HCT116 (cell line): ENCODE results near the gene COL5A3. TPM values are rescaled to one million over a fixed set of nuclear protein-coding genes. Genes with fewer than 3 reads are reported as not detected.

Experiments used
- ATAC-seq: fragments of 200-7000 bp; cut with Tn5 transposase; 2 replicates; pipeline ENCODE4 v1.9.1; 2020; ENCODE audit warnings: mild to moderate bottlenecking, moderate library complexity
- BruUV-seq: library from RNA; stranded (reverse); fragments of 400-500 nt; replicated peaks from 2 replicates; lab custom pipeline; 2021; lab: Mats Ljungman, UMichigan
- CTCF ChIA-PET: fragments of 300-600 bp; sonication (Branson Sonifier 250); formaldehyde crosslinking; loops from one replicate; lab custom pipeline; 2021; ENCODE audit warnings: antibody characterized with exemption; lab: Charles Lee
- POLR2A ChIA-PET: fragments of 300-600, 350-600 bp; sonication (Branson Sonifier 250); formaldehyde crosslinking; loops from one replicate; lab custom pipeline; 2021; ENCODE audit warnings: antibody characterized with exemption; lab: Charles Lee
- RAD21 ChIA-PET, 2 experiments: fragments of 300-600 bp; sonication (Branson Sonifier 250); formaldehyde crosslinking; loops; one replicate each; lab custom pipeline; 2023; ENCODE audit warnings: low total read pairs in 2 of 2; ENCODE audit not compliant: uncharacterized antibody in 2 of 2, unreplicated experiment in 2 of 2, low non-redundant PET in 1 of 2; lab: Charles Lee
- DNase-seq: peaks from one replicate; pipeline ENCODE4 v3.0.0-alpha.2; 2010; ENCODE audit warnings: low read depth, low spot score
- H2AFZ ChIP-seq: fragments of 200-600 bp; shearing (Covaris generic), sonication (generic); 2 replicates; pipeline ENCODE4 v1.6.1; 2017; ENCODE audit warnings: low read depth, mixed run types, mixed read lengths, antibody characterized with exemption, low read length; ENCODE audit not compliant: poor library complexity, severe bottlenecking
- H3K27ac ChIP-seq: 2 replicates; pipeline ENCODE4 v1.5.1; 2012; ENCODE audit warnings: low read depth, low read length
- H3K27me3 ChIP-seq: fragments of 200-600 bp; sonication (generic); 2 replicates; pipeline ENCODE4 v1.6.1; 2016; ENCODE audit warnings: mixed run types, low read length, mixed read lengths; ENCODE audit not compliant: insufficient read depth
- H3K36me3 ChIP-seq, 2 experiments: fragments of 200-500 bp in 1 of 2; fragments of 200-600 bp in 1 of 2; sonication (Bioruptor generic) in 1 of 2; sonication (generic) in 1 of 2; 2 replicates each; pipeline versions ENCODE4 v1.5.1 to v1.6.1; 2014 to 2016; ENCODE audit warnings: low read length in 2 of 2, inconsistent platforms in 1 of 2, mixed read lengths in 1 of 2, mixed run types in 1 of 2; ENCODE audit not compliant: insufficient read depth in 2 of 2, control insufficient read depth in 1 of 2
- H3K4me1 ChIP-seq, 2 experiments: fragments of 200-600 bp in 1 of 2; sonication (generic) in 1 of 2; 2 replicates each; pipeline versions ENCODE4 v1.5.1 to v1.6.1; 2012 to 2017; ENCODE audit warnings: low read length in 2 of 2, inconsistent platforms in 1 of 2, mild to moderate bottlenecking in 1 of 2, mixed read lengths in 1 of 2, mixed run types in 1 of 2, moderate library complexity in 1 of 2; ENCODE audit not compliant: insufficient read depth in 2 of 2, control insufficient read depth in 1 of 2
- H3K4me2 ChIP-seq: fragments of 200-600 bp; sonication (generic); 2 replicates; pipeline ENCODE4 v1.6.1; 2017; ENCODE audit warnings: mixed run types, low read length, mixed read lengths
- H3K4me3 ChIP-seq, 2 experiments: fragments of 200-600 bp in 1 of 2; sonication (generic) in 1 of 2; replicated peaks in 1 of 2; 2 replicates each; pipeline ENCODE4 v1.5.1; 2011 to 2016; ENCODE audit warnings: low read length in 2 of 2, control low read depth in 1 of 2, low read depth in 1 of 2, mild to moderate bottlenecking in 1 of 2, mixed read lengths in 1 of 2, mixed run types in 1 of 2
- H3K79me2 ChIP-seq: fragments of 200-600 bp; sonication (generic); 2 replicates; pipeline ENCODE4 v1.6.1; 2017; ENCODE audit warnings: mild to moderate bottlenecking, mixed run types, low read length, moderate library complexity, mixed read lengths; ENCODE audit not compliant: insufficient read depth
- H3K9ac ChIP-seq: fragments of 200-600 bp; sonication (generic); 2 replicates; pipeline ENCODE4 v1.6.1; 2016; ENCODE audit warnings: low read length, mixed read lengths
- H3K9me2 ChIP-seq: fragments of 200-600 bp; sonication (generic), shearing (Covaris generic); 2 replicates; pipeline ENCODE4 v1.6.1; 2017; ENCODE audit warnings: mixed run types, mild to moderate bottlenecking, moderate library complexity; ENCODE audit not compliant: insufficient read depth
- H3K9me3 ChIP-seq, 2 experiments: fragments of 200-500 bp in 1 of 2; fragments of 200-600 bp in 1 of 2; sonication (Bioruptor generic) in 1 of 2; sonication (generic) in 1 of 2; 2 replicates each; pipeline ENCODE4 v1.6.1; 2014 to 2017; ENCODE audit warnings: low read length in 2 of 2, mixed read lengths in 2 of 2, inconsistent platforms in 1 of 2, low read depth in 1 of 2, mild to moderate bottlenecking in 1 of 2, mixed run types in 1 of 2, moderate library complexity in 1 of 2; ENCODE audit not compliant: control insufficient read depth in 1 of 2, insufficient read depth in 1 of 2
- H4K20me1 ChIP-seq: fragments of 200-600 bp; sonication (generic), shearing (Covaris generic); 2 replicates; pipeline ENCODE4 v1.6.1; 2017; ENCODE audit warnings: mixed run types, mild to moderate bottlenecking, moderate library complexity; ENCODE audit not compliant: insufficient read depth
- ATF3 ChIP-seq: IDR thresholded peaks from 2 replicates; pipeline ENCODE4 v1.6.1; 2012
- CEBPB ChIP-seq: IDR thresholded peaks from 2 replicates; pipeline ENCODE4 v1.6.1; 2012; ENCODE audit warnings: low read depth
- CTCF ChIP-seq, 3 experiments: fragments of 200-600 bp in 1 of 3; sonication (generic) in 1 of 3; IDR thresholded peaks in 2 of 3; conservative IDR thresholded peaks in 1 of 3; 2 replicates each; pipeline ENCODE4 v1.5.1; 2012 to 2017; ENCODE audit warnings: low read depth in 2 of 3, low read length in 2 of 3, antibody characterized with exemption in 1 of 3, borderline replicate concordance in 1 of 3, control low read depth in 1 of 3, mild to moderate bottlenecking in 1 of 3, mixed read lengths in 1 of 3, mixed run types in 1 of 3, moderate library complexity in 1 of 3; ENCODE audit not compliant: insufficient read depth in 1 of 3
- ELF1 ChIP-seq: IDR thresholded peaks from 2 replicates; pipeline ENCODE4 v1.6.1; 2012; ENCODE audit warnings: low read depth, borderline replicate concordance
- EZH2 ChIP-seq: fragments of 200-600 bp; sonication (generic); IDR thresholded peaks from 2 replicates; pipeline ENCODE4 v1.6.1; 2017; ENCODE audit warnings: antibody characterized with exemption, mixed run types
- EZH2phosphoT487 ChIP-seq: fragments of 200-600 bp; IDR thresholded peaks from 2 replicates; pipeline ENCODE4 v1.6.1; 2018; ENCODE audit warnings: antibody characterized with exemption, borderline replicate concordance
- FOSL1 ChIP-seq: IDR thresholded peaks from 2 replicates; pipeline ENCODE4 v1.6.1; 2012; ENCODE audit warnings: low read depth
- JUND ChIP-seq: IDR thresholded peaks from 2 replicates; pipeline ENCODE4 v1.6.1; 2012
- MAX ChIP-seq: IDR thresholded peaks from 2 replicates; pipeline ENCODE4 v1.6.1; 2012
- POLR2AphosphoS5 ChIP-seq: IDR thresholded peaks from 2 replicates; pipeline ENCODE4 v1.6.1; 2011; ENCODE audit warnings: mild to moderate bottlenecking, low read depth, low read length, moderate library complexity
- REST ChIP-seq: IDR thresholded peaks from 2 replicates; pipeline ENCODE4 v1.6.1; 2012; ENCODE audit warnings: low read depth
- SIN3A ChIP-seq: IDR thresholded peaks from 2 replicates; pipeline ENCODE4 v1.6.1; 2012; ENCODE audit warnings: low read depth
- SRF ChIP-seq: IDR thresholded peaks from 2 replicates; pipeline ENCODE4 v1.6.1; 2012; ENCODE audit warnings: low read depth
- YY1 ChIP-seq: IDR thresholded peaks from 2 replicates; pipeline ENCODE4 v1.6.1; 2011; ENCODE audit warnings: low read length, low read depth, moderate library complexity, mild to moderate bottlenecking; ENCODE audit not compliant: insufficient replicate concordance; ENCODE audit errors: extremely low read depth
- intact Hi-C: fragments of 100-400 bp; cut with micrococcal nuclease; formaldehyde crosslinking; loops from 2 replicates; pipeline ENCODE4 v1.10.0; 2022
- total RNA-seq: library from RNA; stranded (reverse); gene quantifications from one replicate; pipeline ENCODE4 v1.2.1, GENCODE V29; 2021; ENCODE audit not compliant: unreplicated experiment

COL5A3 gene
- total RNA-seq, 1 experiment from 2014 or later = 0.15 TPM

GRCh38 chr19:9914315-9915207 is 95.7 kb downstream of the COL5A3 start (continued):
- TF ChIP-seq REST = no peak
- TF ChIP-seq SRF = no peak
- TF ChIP-seq JUND = no peak; the same call in 1 of the 2 replicates
- no peak for TF ChIP-seq ELF1
- TF ChIP-seq FOSL1 = 0 out of 2 replicates have a peak, but pooled peaks have one; percentile 24
- peak; percentile 57 to 86 (median 63) for TF ChIP-seq CTCF (IDR thresholded peaks at IDR 0.05 in 2 of 3, conservative IDR thresholded peaks at IDR 0.05 in 1 of 3; ENCODE audit: borderline replicate concordance in 1 of 3, insufficient read depth in 1 of 3, low read depth in 2 of 3, low read length in 2 of 3)

GRCh38 chr19:9914001-9914314 is 96.3 kb downstream of the COL5A3 start:
- POLR2A ChIA-PET = no interaction called here
- Histone ChIP-seq H3K4me1 (peaks cover 8 to 20% of the 10 kb centered on the region in 2 experiments; a peak in 3 of 4 replicates), H3K27ac (peak overlapping the region; percentile 69), H3K79me2 (no peaks in the 10 kb centered on the region), H4K20me1 (no peaks in the 10 kb centered on the region), H3K27me3 (no peaks in the 10 kb centered on the region), H2AFZ (no peak overlapping the region), H3K4me2 (peak overlapping the region; percentile 96), H3K9me2 (no peaks in the 10 kb centered on the region), H3K9ac (peak overlapping the region; percentile 63), H3K4me3 (peak overlapping the region; percentile 50 to 58), H3K9me3 (no peaks in the 10 kb centered on the region), H3K36me3 (no peaks in the 10 kb centered on the region)
- DNase-seq = no peak
- RAD21 ChIA-PET = no interaction called here
- intact Hi-C loops = loop anchor here (2.0 to 10.0 kb wide), 3 partner anchors 65 to 329 kb away; partner anchors contain the start of genes ZNF121 and ZNF561
- CTCF ChIA-PET = no interaction called here
- no TSS peak for BruUV-seq
- TF ChIP-seq SIN3A (no peak), MAX (no peak), ELF1 (no peak), POLR2AphosphoS5 (no peak), ATF3 (no peak), EZH2 (no peak), YY1 (no peak), CEBPB (no peak), EZH2phosphoT487 (no peak)
- TF ChIP-seq, all 23 proteins: peak for 0
- ATAC-seq = no peak
